Keratinocyte (primary cell): ENCODE results near the gene VCAN. TPM values are rescaled to one million over a fixed set of nuclear protein-coding genes. Genes with fewer than 3 reads are reported as not detected.

Experiments used
- DNase-seq: peaks from one replicate; pipeline ENCODE4 v3.0.0-alpha.2; 2011; ENCODE audit warnings: low read depth, missing footprints, low spot score
- FAIRE-seq: peaks from 2 replicates; lab custom pipeline; 2011; peaks lifted over from hg19 to GRCh38; lab: Jason Lieb, UNC
- H2AFZ ChIP-seq: 2 replicates; pipeline ENCODE4 v1.6.0; 2012; ENCODE audit warnings: low read length, control low read depth, inconsistent platforms; ENCODE audit not compliant: control insufficient read depth
- H3K27ac ChIP-seq: 2 replicates; pipeline ENCODE4 v1.5.1; 2011; ENCODE audit warnings: low read length; ENCODE audit not compliant: control insufficient read depth, insufficient read depth
- H3K27me3 ChIP-seq: 3 replicates; pipeline ENCODE4 v1.6.0; 2011; ENCODE audit warnings: low read length; ENCODE audit not compliant: control insufficient read depth, insufficient read depth; ENCODE audit errors: extremely low read depth
- H3K36me3 ChIP-seq, 2 experiments: 2 replicates in 1 of 2; 3 replicates in 1 of 2; pipeline ENCODE4 v1.5.1; 2011; ENCODE audit warnings: low read length in 2 of 2, mild to moderate bottlenecking in 1 of 2; ENCODE audit not compliant: control insufficient read depth in 2 of 2, insufficient read depth in 2 of 2; ENCODE audit errors: extremely low read depth in 1 of 2
- H3K4me1 ChIP-seq: 3 replicates; pipeline ENCODE4 v1.5.1; 2011; ENCODE audit warnings: low read length; ENCODE audit not compliant: control insufficient read depth, insufficient read depth; ENCODE audit errors: extremely low read depth
- H3K4me2 ChIP-seq: 3 replicates; pipeline ENCODE4 v1.6.0; 2011; ENCODE audit warnings: low read depth, low read length; ENCODE audit not compliant: control insufficient read depth, insufficient read depth; ENCODE audit errors: extremely low read depth
- H3K4me3 ChIP-seq, 3 experiments: fragments of 200-600 bp in 1 of 3; sonication (generic) in 1 of 3; 2 replicates in 2 of 3; 3 replicates in 1 of 3; pipeline ENCODE4 v1.5.1; 2011 to 2016; ENCODE audit warnings: low read length in 3 of 3, mild to moderate bottlenecking in 3 of 3, control low read depth in 2 of 3, inconsistent platforms in 1 of 3, low read depth in 1 of 3, mixed read lengths in 1 of 3, mixed run types in 1 of 3, moderate library complexity in 1 of 3; ENCODE audit not compliant: control insufficient read depth in 2 of 3, insufficient read depth in 2 of 3; ENCODE audit errors: extremely low read depth in 1 of 3
- H3K79me2 ChIP-seq: 2 replicates; pipeline ENCODE4 v1.6.0; 2012; ENCODE audit warnings: low read length; ENCODE audit not compliant: control insufficient read depth, insufficient read depth
- H3K9ac ChIP-seq: 3 replicates; pipeline ENCODE4 v1.6.0; 2011; ENCODE audit warnings: low read length; ENCODE audit not compliant: control insufficient read depth, insufficient read depth; ENCODE audit errors: extremely low read depth
- H3K9me1 ChIP-seq: 3 replicates; pipeline ENCODE4 v1.6.0; 2011; ENCODE audit warnings: low read length; ENCODE audit not compliant: control insufficient read depth, insufficient read depth; ENCODE audit errors: extremely low read depth
- H3K9me3 ChIP-seq: 2 replicates; pipeline ENCODE4 v1.5.1; 2012; ENCODE audit warnings: low read depth, low read length; ENCODE audit not compliant: control insufficient read depth
- H4K20me1 ChIP-seq: 3 replicates; pipeline ENCODE4 v1.6.0; 2011; ENCODE audit warnings: low read length; ENCODE audit not compliant: control insufficient read depth, insufficient read depth; ENCODE audit errors: extremely low read depth
- CTCF ChIP-seq, 3 experiments: IDR thresholded peaks in 1 of 3; conservative IDR thresholded peaks in 1 of 3; optimal IDR thresholded peaks in 1 of 3; 2 replicates in 2 of 3; 3 replicates in 1 of 3; pipeline versions ENCODE3 to v1.5.1; 2011; ENCODE audit warnings: low read length in 3 of 3, mild to moderate bottlenecking in 3 of 3, moderate library complexity in 2 of 3, control low read depth in 1 of 3, inconsistent platforms in 1 of 3; ENCODE audit not compliant: insufficient read depth in 2 of 3; ENCODE audit errors: extremely low read depth in 1 of 3
- EZH2 ChIP-seq: IDR thresholded peaks from one replicate; pipeline ENCODE4 v1.6.1; 2012; ENCODE audit warnings: inconsistent platforms, mild to moderate bottlenecking, low read length, moderate library complexity
- dilution Hi-C: fragments of 300-500 bp; cut with MboI; formaldehyde crosslinking; loops from one replicate; pipeline ENCODE4 v1.7.0; 2020; ENCODE audit warnings: low sequenced_read_pairs; ENCODE audit not compliant: extremely low pct_ligation_motif_present
- polyA minus RNA-seq, 3 experiments: library from RNA; depleted of rRNA, polyadenylated mRNA; stranded (reverse); fragments of >200 nt; gene quantifications; 1 replicate in 1 of 3; 2 replicates in 1 of 3; 3 replicates in 1 of 3; pipeline ENCODE4 v1.2.3, GENCODE V29; 2011
- polyA plus RNA-seq, 5 experiments: library from polyadenylated mRNA; depleted of rRNA in 3 of 5; stranded (reverse) in 3 of 5; stranded (forward) in 1 of 5; unstranded in 1 of 5; fragments of >200 nt; gene quantifications; 1 replicate in 1 of 5; 2 replicates in 3 of 5; 3 replicates in 1 of 5; pipeline versions ENCODE4 v1.2.1 to v1.2.3, GENCODE V29; 2011 to 2012; ENCODE audit warnings: missing spikeins in 2 of 5, low read depth in 1 of 5, low replicate concordance in 1 of 5

Gene VCAN
- polyA plus RNA-seq (1.9 to 2.2 TPM (median 2.2 TPM) in 3 replicates), polyA minus RNA-seq (5.9 to 7.2 TPM (median 6.2 TPM) in 3 replicates)
- polyA plus RNA-seq (2011; ENCODE audit: low read depth): 3.5 TPM
- 0.96 and 1.1 TPM in 2 replicates for polyA plus RNA-seq (2011; cell fraction: cytosol; rRNA removed)
- polyA plus RNA-seq (2011; cell fraction: nucleus; rRNA removed): 8.8 and 10.0 TPM in 2 replicates
- polyA plus RNA-seq (2012; ENCODE audit: low replicate concordance): 0.52 and 1.7 TPM in 2 replicates
- polyA minus RNA-seq (2011; cell fraction: cytosol; rRNA and poly(A)+ RNA removed): 4.0 TPM
- 13.6 and 26.4 TPM in 2 replicates for polyA minus RNA-seq (2011; cell fraction: nucleus; rRNA and poly(A)+ RNA removed)

- Histone ChIP-seq H4K20me1 (no peaks in the 10 kb centered on the region), H3K4me2 (peak within 1 kb of the TSS; percentile 95), H3K9ac (peak within 1 kb of the TSS; percentile 75), H3K36me3 (no peaks in the 10 kb centered on the region), H2AFZ (peak within 1 kb of the TSS; percentile 97), H3K27ac (no peak within 1 kb of the TSS), H3K4me1 (peaks cover 41% of the 10 kb centered on the region), H3K27me3 (peaks cover 52% of the 10 kb centered on the region), H3K9me3 (no peaks in the 10 kb centered on the region), H3K4me3 (peak within 1 kb of the TSS; percentile 37 to 83 (median 72)), H3K9me1 (no peaks in the 10 kb centered on the region), H3K79me2 (no peaks in the 10 kb centered on the region)
- dilution Hi-C loops: no loop called here
- TF ChIP-seq EZH2 (peak; percentile 22), CTCF (optimal IDR thresholded peaks at IDR 0.05 in 1 of 3, IDR thresholded peaks at IDR 0.05 in 1 of 3, conservative IDR thresholded peaks at IDR 0.05 in 1 of 3; ENCODE audit: extremely low read depth in 1 of 3, insufficient read depth in 2 of 3, low read length in 3 of 3) (no peak)
- DNase-seq (no peak), FAIRE-seq (no peak)
Observed at GRCh38 chr5:83471405-83472212, at the start of gene VCAN. Gene VCAN, plus strand, starts transcription at chr5:83471744. Its CDS starts 11,775 bp downstream, at chr5:83483519.

GRCh38 chr5:83422284-83422683 is 49.3 kb upstream of the VCAN start:
- no peak for FAIRE-seq
- H3K4me2 ChIP-seq: no peak overlapping the region
- H3K9ac ChIP-seq: no peak overlapping the region
- H3K27me3 ChIP-seq: no peaks in the 10 kb centered on the region
- no peaks in the 10 kb centered on the region for H3K79me2 ChIP-seq
- H3K36me3 ChIP-seq: no peaks in the 10 kb centered on the region
- H3K4me1 ChIP-seq: no peaks in the 10 kb centered on the region
- no peak overlapping the region for H3K27ac ChIP-seq
- no peak for DNase-seq
- no peaks in the 10 kb centered on the region for H4K20me1 ChIP-seq
- H3K9me3 ChIP-seq: no peaks in the 10 kb centered on the region
- no peaks in the 10 kb centered on the region for H3K9me1 ChIP-seq
- H2AFZ ChIP-seq: no peak overlapping the region
- no peak for TF ChIP-seq CTCF (optimal IDR thresholded peaks at IDR 0.05 in 1 of 3, IDR thresholded peaks at IDR 0.05 in 1 of 3, conservative IDR thresholded peaks at IDR 0.05 in 1 of 3; ENCODE audit: extremely low read depth in 1 of 3, insufficient read depth in 2 of 3, low read length in 3 of 3)
- TF ChIP-seq EZH2: no peak
- H3K4me3 ChIP-seq: no peak overlapping the region
- dilution Hi-C loops: no loop called here
